ENCODE results near the gene NGEF. TPM values are rescaled to one million over a fixed set of nuclear protein-coding genes. Genes with fewer than 3 reads are reported as not detected.
A peak's percentile ranks its signal among the peaks of the same experiment; 100 is the strongest.

Gene NGEF
- total RNA-seq, 1 donor from 2014 or later: 4.3 TPM

- H3K9me3 Mint-ChIP-seq: no peaks in the 10 kb centered on the region
- H3K4me1 Mint-ChIP-seq: peaks cover 21% of the 10 kb centered on the region
- peaks cover 14% of the 10 kb centered on the region for H3K27me3 Mint-ChIP-seq (ENCODE audit: insufficient read depth, low read depth)
Measured at GRCh38 chr2:232976666-232977437, 36.2 kb downstream of the NGEF start.

GRCh38 chr2:232976176-232976575, 36.9 kb downstream of the NGEF start:
- H3K27me3 Mint-ChIP-seq (ENCODE audit: insufficient read depth, low read depth): peaks cover 16% of the 10 kb centered on the region
- Histone ChIP-seq H3K4me3 (no peak overlapping the region), H3K9me3 (ENCODE audit: low read depth) (no peaks in the 10 kb centered on the region), H4K20me1 (ENCODE audit: low read depth) (no peaks in the 10 kb centered on the region), H2AFZ (replicated peaks) (no peak overlapping the region), H3K27ac (no peak overlapping the region), H3K4me2 (no peak overlapping the region), H3F3A (ENCODE audit: low read depth) (no peaks in the 10 kb centered on the region), H3K9ac (no peak overlapping the region), H3K27me3 (no peaks in the 10 kb centered on the region), H3K36me3 (no peaks in the 10 kb centered on the region), H3K4me1 (no peaks in the 10 kb centered on the region), H3K79me2 (ENCODE audit: low read depth) (no peaks in the 10 kb centered on the region)
- no peaks in the 10 kb centered on the region for H3K36me3 Mint-ChIP-seq
- TF ChIP-seq EZH2 (IDR thresholded peaks at IDR 0.05) (no peak), CTCF (IDR thresholded peaks at IDR 0.05) (no peak), EZH2phosphoT487 (IDR thresholded peaks at IDR 0.05) (no peak)
- H3K27ac Mint-ChIP-seq: peak overlapping the region; percentile 65
- H3K4me3 Mint-ChIP-seq: no peak overlapping the region
- DNase-seq (ENCODE audit: low spot score): no peak
- peaks cover 21% of the 10 kb centered on the region for H3K4me1 Mint-ChIP-seq
- H3K9me3 Mint-ChIP-seq: no peaks in the 10 kb centered on the region

More at GRCh38 chr2:232976666-232977437, 36.2 kb downstream of the NGEF start:
- H3K27ac Mint-ChIP-seq: no peak overlapping the region
- H3K27ac ChIP-seq: no peak overlapping the region
- no peaks in the 10 kb centered on the region for H4K20me1 ChIP-seq (ENCODE audit: low read depth)
- H3K79me2 ChIP-seq (ENCODE audit: low read depth): no peaks in the 10 kb centered on the region
- H3K4me3 ChIP-seq: no peak overlapping the region
- H3K4me2 ChIP-seq: no peak overlapping the region
- no peak overlapping the region for H3K4me3 Mint-ChIP-seq
- no peaks in the 10 kb centered on the region for H3K27me3 ChIP-seq
- no peaks in the 10 kb centered on the region for H3K4me1 ChIP-seq
- H3K36me3 ChIP-seq: no peaks in the 10 kb centered on the region
- no peaks in the 10 kb centered on the region for H3K36me3 Mint-ChIP-seq
- no peaks in the 10 kb centered on the region for H3F3A ChIP-seq (ENCODE audit: low read depth)
- no peak for DNase-seq (ENCODE audit: low spot score)
- TF ChIP-seq EZH2 (IDR thresholded peaks at IDR 0.05): no peak
- no peak for TF ChIP-seq EZH2phosphoT487 (IDR thresholded peaks at IDR 0.05)
- no peak for TF ChIP-seq CTCF (IDR thresholded peaks at IDR 0.05)
- H2AFZ ChIP-seq (replicated peaks): no peak overlapping the region
- no peaks in the 10 kb centered on the region for H3K9me3 ChIP-seq (ENCODE audit: low read depth)
- H3K9ac ChIP-seq: no peak overlapping the region

GRCh38 chr2:232974396-232974795, 38.7 kb downstream of the NGEF start:
- Histone ChIP-seq H3K4me3 (no peak overlapping the region), H3K4me2 (no peak overlapping the region), H3K4me1 (no peaks in the 10 kb centered on the region), H2AFZ (replicated peaks) (no peak overlapping the region), H3K36me3 (no peaks in the 10 kb centered on the region), H3K9me3 (ENCODE audit: low read depth) (no peaks in the 10 kb centered on the region), H4K20me1 (ENCODE audit: low read depth) (no peaks in the 10 kb centered on the region), H3K27me3 (no peaks in the 10 kb centered on the region), H3K79me2 (ENCODE audit: low read depth) (no peaks in the 10 kb centered on the region), H3K9ac (no peak overlapping the region), H3K27ac (no peak overlapping the region), H3F3A (ENCODE audit: low read depth) (no peaks in the 10 kb centered on the region)
- TF ChIP-seq CTCF (IDR thresholded peaks at IDR 0.05) (no peak), EZH2phosphoT487 (IDR thresholded peaks at IDR 0.05) (no peak), EZH2 (IDR thresholded peaks at IDR 0.05) (no peak)
- H3K9me3 Mint-ChIP-seq: no peaks in the 10 kb centered on the region
- H3K27me3 Mint-ChIP-seq (ENCODE audit: insufficient read depth, low read depth): peaks cover 12% of the 10 kb centered on the region
- DNase-seq (ENCODE audit: low spot score): no peak
- H3K4me1 Mint-ChIP-seq: peaks cover 13% of the 10 kb centered on the region
- H3K36me3 Mint-ChIP-seq: no peaks in the 10 kb centered on the region
- H3K27ac Mint-ChIP-seq: no peak overlapping the region
- no peak overlapping the region for H3K4me3 Mint-ChIP-seq

All from neural progenitor cell (in vitro differentiated cells).